ENCODE results near the gene CPNE7.

CPNE7 gene

DNA sequence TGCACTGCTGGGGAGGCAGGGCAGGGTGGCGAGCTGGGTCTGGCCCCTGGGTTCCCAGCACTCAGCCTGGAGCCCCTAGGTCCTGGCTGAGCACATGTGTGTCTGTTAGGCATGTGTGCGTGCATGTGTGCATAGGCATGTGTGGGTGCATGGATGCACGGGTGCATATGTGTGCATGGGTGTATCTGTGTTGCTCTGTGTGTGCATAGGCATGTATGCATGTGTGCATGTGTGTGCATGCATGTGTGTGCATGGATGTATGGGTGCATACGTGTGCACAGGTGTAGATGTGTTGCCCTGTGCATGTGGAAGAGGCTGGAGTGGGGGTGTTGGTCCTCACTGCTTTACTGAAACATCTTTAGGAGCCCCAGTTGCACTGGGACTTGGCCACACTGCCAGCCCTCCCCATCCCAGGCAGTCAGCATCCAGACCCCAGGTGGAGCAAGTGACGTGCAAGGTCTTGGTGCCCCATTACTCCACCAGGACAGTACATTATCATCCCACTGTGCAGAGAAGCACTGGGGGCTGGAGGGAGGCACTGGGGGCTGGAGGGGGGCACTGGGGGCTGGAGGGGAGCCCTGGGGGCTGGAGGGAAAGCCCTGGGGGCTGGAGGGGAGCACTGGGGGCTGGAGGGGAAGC, 27.5 kb downstream of the CPNE7 start:
- TF ChIP-seq ZFX (IDR thresholded peaks at IDR 0.05; ENCODE audit: borderline replicate concordance): no peak
- TF ChIP-seq CTCF (IDR thresholded peaks at IDR 0.05): no peak
- no peak overlapping the region for H3K27ac ChIP-seq

GRCh38 chr16:89604764-89605163, 29.2 kb downstream of the CPNE7 start:
- TF ChIP-seq ZFX (IDR thresholded peaks at IDR 0.05; ENCODE audit: borderline replicate concordance) (no peak), CTCF (IDR thresholded peaks at IDR 0.05) (no peak)
- no peak overlapping the region for H3K27ac ChIP-seq

- TF ChIP-seq CTCF (IDR thresholded peaks at IDR 0.05): no peak
- no peak for TF ChIP-seq ZFX (IDR thresholded peaks at IDR 0.05; ENCODE audit: borderline replicate concordance)
- H3K27ac ChIP-seq: no peak overlapping the region
These were observed 29.8 kb downstream of the CPNE7 start for GRCh38 chr16:89605186-89605970.

- H3K27ac ChIP-seq: no peak overlapping the region
- TF ChIP-seq ZFX (IDR thresholded peaks at IDR 0.05; ENCODE audit: borderline replicate concordance): no peak
- TF ChIP-seq CTCF (IDR thresholded peaks at IDR 0.05): no peak
These were observed 30.4 kb downstream of the CPNE7 start for GRCh38 chr16:89606006-89606405.

GRCh38 chr16:89607453-89607852, 31.9 kb downstream of the CPNE7 start:
- no peak overlapping the region for H3K27ac ChIP-seq
- TF ChIP-seq CTCF (IDR thresholded peaks at IDR 0.05) (no peak), ZFX (IDR thresholded peaks at IDR 0.05; ENCODE audit: borderline replicate concordance) (no peak)

DNA sequence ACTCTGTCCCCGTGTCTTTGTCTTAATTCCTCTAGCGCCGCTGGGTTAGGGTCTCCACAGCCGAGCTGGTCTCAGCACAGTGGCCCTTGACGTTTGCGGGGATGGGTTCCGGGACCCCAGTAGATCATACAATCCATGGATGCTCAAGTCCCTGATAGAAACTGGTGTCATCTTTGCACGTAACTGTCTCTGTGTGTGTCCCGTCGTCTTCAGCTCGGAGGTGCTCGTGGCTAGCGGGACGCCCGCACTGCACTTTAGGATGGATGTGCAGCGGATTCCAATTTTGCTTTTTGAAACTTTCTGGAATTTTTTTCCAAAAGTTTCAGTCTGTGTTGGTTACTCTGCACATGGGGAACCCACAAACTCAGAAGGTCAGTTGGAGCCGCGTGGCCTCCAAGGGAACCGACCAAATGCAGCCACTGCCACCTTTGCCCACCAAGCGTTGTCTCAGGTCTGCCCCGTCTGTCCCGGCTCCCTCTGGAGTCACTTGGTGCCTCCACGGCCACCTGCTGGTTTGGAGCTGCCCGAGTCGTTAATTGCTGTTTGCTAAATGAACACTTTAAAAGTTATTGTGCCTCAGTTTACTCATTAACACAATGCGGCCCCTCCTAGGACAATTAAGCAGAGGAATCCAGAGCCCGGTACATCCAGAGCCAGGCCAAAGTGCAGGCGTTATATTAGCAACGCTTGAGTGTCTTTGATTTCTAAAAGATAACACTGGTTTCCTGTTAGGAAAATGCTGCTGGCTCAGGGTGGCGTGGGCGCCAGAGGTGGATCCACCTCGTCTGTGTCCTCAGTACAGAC, 32.6 kb downstream of the CPNE7 start:
- TF ChIP-seq CTCF (IDR thresholded peaks at IDR 0.05) (no peak), ZFX (IDR thresholded peaks at IDR 0.05; ENCODE audit: borderline replicate concordance) (no peak)
- H3K27ac ChIP-seq: peak overlapping the region; percentile 49

Data from 22Rv1 (cell line).